CD4-positive, CD25-positive, alpha-beta regulatory T cell (primary cell): ENCODE data around the gene TMEM147. TPM values are rescaled to one million over a fixed set of nuclear protein-coding genes. Genes with fewer than 3 reads are reported as not detected.

Source experiments
- ATAC-seq, 2 donors: fragments of 150-1000 bp; cut with Tn5 transposase; one replicate each; pipeline ENCODE4 v1.10.0; 2021; ENCODE audit warnings: low read depth in 2 of 2, moderate number of reproducible peaks in 2 of 2, moderate library complexity in 1 of 2
- DNase-seq, 3 donors: peaks; one replicate each; pipeline versions ENCODE4 v3.0.0 to v3.0.0-alpha.2; 2012 to 2022; ENCODE audit warnings: mixed read lengths in 1 of 3
- H3K27ac ChIP-seq: one replicate; pipeline ENCODE4 v1.7.0; 2013; ENCODE audit warnings: mild to moderate bottlenecking, low read length; ENCODE audit not compliant: insufficient read depth, poor library complexity, severe bottlenecking
- H3K27me3 ChIP-seq: one replicate; pipeline ENCODE4 v1.7.0; 2013; ENCODE audit warnings: low read length; ENCODE audit not compliant: control insufficient read depth, insufficient read depth
- H3K36me3 ChIP-seq: one replicate; pipeline ENCODE4 v1.7.0; 2013; ENCODE audit warnings: mild to moderate bottlenecking, low read length, moderate library complexity; ENCODE audit not compliant: control insufficient read depth, insufficient read depth
- H3K4me1 ChIP-seq: 2 replicates; pipeline ENCODE4 v1.7.0; 2013; ENCODE audit warnings: mild to moderate bottlenecking, low read length; ENCODE audit not compliant: insufficient read depth, control insufficient read depth, poor library complexity, severe bottlenecking
- H3K4me3 ChIP-seq: one replicate; pipeline ENCODE4 v1.7.0; 2013; ENCODE audit warnings: low read depth, mild to moderate bottlenecking, low read length, moderate library complexity
- H3K9me3 ChIP-seq, 2 experiments: 1 replicate in 1 of 2; 2 replicates in 1 of 2; pipeline ENCODE4 v1.7.0; 2013; ENCODE audit warnings: low read length in 2 of 2, mild to moderate bottlenecking in 1 of 2, moderate library complexity in 1 of 2; ENCODE audit not compliant: control insufficient read depth in 2 of 2
- H3K27ac Mint-ChIP-seq, 3 donors: one replicate each; pipeline ENCODE4 v1.8.0; 2020 to 2022; ENCODE audit warnings: mild to moderate bottlenecking in 3 of 3, mixed read lengths in 3 of 3, moderate library complexity in 2 of 3
- H3K27me3 Mint-ChIP-seq: one replicate; pipeline ENCODE4 v1.8.0; 2022; ENCODE audit warnings: mild to moderate bottlenecking, mixed read lengths
- H3K36me3 Mint-ChIP-seq: one replicate; pipeline ENCODE4 v1.8.0; 2020; ENCODE audit warnings: mixed read lengths
- H3K4me1 Mint-ChIP-seq, 4 donors: one replicate each; pipeline ENCODE4 v1.8.0; 2020 to 2022; ENCODE audit warnings: mixed read lengths in 4 of 4, mild to moderate bottlenecking in 1 of 4
- H3K4me3 Mint-ChIP-seq, 4 donors: one replicate each; pipeline ENCODE4 v1.8.0; 2020 to 2022; ENCODE audit warnings: mild to moderate bottlenecking in 4 of 4, mixed read lengths in 4 of 4, moderate library complexity in 3 of 4
- H3K9me3 Mint-ChIP-seq, 7 donors: one replicate each; pipeline ENCODE4 v1.8.0; 2020 to 2022; ENCODE audit warnings: mixed read lengths in 7 of 7, mild to moderate bottlenecking in 3 of 7, moderate library complexity in 2 of 7
- polyA plus RNA-seq, 4 donors: library from polyadenylated mRNA; unstranded; fragments of 300-500 nt; fragmentation: Illumina TruSeq; gene quantifications; one replicate each; pipeline ENCODE4 v1.2.3, GENCODE V29; 2021
- total RNA-seq: library from RNA; stranded (reverse); gene quantifications from one replicate; pipeline ENCODE4 v1.2.3, GENCODE V29; 2022

TMEM147 gene
- total and polyA plus RNA-seq, 5 donors from 2014 or later = 37.1 to 179 (median 160) TPM

- Histone ChIP-seq H3K36me3 (no peaks in the 10 kb centered on the region), H3K27ac (no peak overlapping the region), H3K9me3 (no peaks in the 10 kb centered on the region), H3K27me3 (peaks cover 15% of the 10 kb centered on the region), H3K4me3 (no peak overlapping the region), H3K4me1 (peaks cover 16% of the 10 kb centered on the region)
- Mint-ChIP-seq H3K27ac (peak overlapping the region in 1 of 3 donors; percentile 51), H3K36me3 (no peaks in the 10 kb centered on the region), H3K9me3 (peaks cover 0 to 4% (median 0%) of the 10 kb centered on the region in 7 donors), H3K4me1 (peaks cover 0 to 17% (median 2%) of the 10 kb centered on the region in 4 donors), H3K4me3 (no peak overlapping the region), H3K27me3 (peaks cover 44% of the 10 kb centered on the region)
- no peak for DNase-seq
- ATAC-seq = no peak
These were observed 32.4 kb upstream of the TMEM147 start for GRCh38 chr19:35512831-35513627.

GRCh38 chr19:35513628-35514281 is 31.7 kb upstream of the TMEM147 start, which contains the start of gene DMKN:
DMKN (minus strand) TSS chr19:35513649; CDS start chr19:35513475, 174 bp downstream.
- H3K27ac ChIP-seq = no peak within 1 kb of the TSS
- ATAC-seq = no peak
- Mint-ChIP-seq H3K4me1 (peaks cover 0 to 15% (median 2%) of the 10 kb centered on the region in 4 donors), H3K9me3 (peaks cover 0 to 4% (median 0%) of the 10 kb centered on the region in 7 donors), H3K36me3 (no peaks in the 10 kb centered on the region), H3K27ac (peak within 1 kb of the TSS in 1 of 3 donors; percentile 51), H3K27me3 (peaks cover 36% of the 10 kb centered on the region), H3K4me3 (no peak within 1 kb of the TSS)
- no peaks in the 10 kb centered on the region for H3K36me3 ChIP-seq
- no peak within 1 kb of the TSS for H3K4me3 ChIP-seq
- no peaks in the 10 kb centered on the region for H3K9me3 ChIP-seq
- H3K4me1 ChIP-seq = peaks cover 16% of the 10 kb centered on the region
- DNase-seq = no peak
- peaks cover 8% of the 10 kb centered on the region for H3K27me3 ChIP-seq

- Histone ChIP-seq H3K27ac (no peak overlapping the region), H3K9me3 (no peaks in the 10 kb centered on the region), H3K4me1 (peaks cover 15% of the 10 kb centered on the region), H3K4me3 (no peak overlapping the region), H3K27me3 (peaks cover 6% of the 10 kb centered on the region), H3K36me3 (no peaks in the 10 kb centered on the region)
- no peak for ATAC-seq
- Mint-ChIP-seq H3K27me3 (peaks cover 30% of the 10 kb centered on the region), H3K27ac (no peak overlapping the region), H3K4me1 (peaks cover 0 to 12% (median 2%) of the 10 kb centered on the region in 4 donors), H3K4me3 (no peak overlapping the region), H3K9me3 (peaks cover 0 to 4% (median 0%) of the 10 kb centered on the region in 7 donors), H3K36me3 (no peaks in the 10 kb centered on the region)
- no peak for DNase-seq
These were observed 31.1 kb upstream of the TMEM147 start for GRCh38 chr19:35514282-35514809.

- Mint-ChIP-seq H3K27ac (no peak overlapping the region), H3K4me1 (peaks cover 0 to 2% (median 0%) of the 10 kb centered on the region in 4 donors), H3K9me3 (no peaks in the 10 kb centered on the region), H3K4me3 (no peak overlapping the region), H3K27me3 (peaks cover 21% of the 10 kb centered on the region), H3K36me3 (no peaks in the 10 kb centered on the region)
- Histone ChIP-seq H3K4me1 (no peaks in the 10 kb centered on the region), H3K36me3 (no peaks in the 10 kb centered on the region), H3K27ac (no peak overlapping the region), H3K9me3 (no peaks in the 10 kb centered on the region), H3K4me3 (no peak overlapping the region), H3K27me3 (no peaks in the 10 kb centered on the region)
- DNase-seq (no peak), ATAC-seq (no peak)
These were observed 29.1 kb upstream of the TMEM147 start for GRCh38 chr19:35516310-35516709.

GRCh38 chr19:35517342-35517741 is 28.1 kb upstream of the TMEM147 start:
- ATAC-seq (no peak), DNase-seq (no peak)
- Mint-ChIP-seq H3K4me3 (no peak overlapping the region), H3K27me3 (peaks cover 14% of the 10 kb centered on the region), H3K9me3 (no peaks in the 10 kb centered on the region), H3K4me1 (peaks cover 0 to 2% (median 0%) of the 10 kb centered on the region in 4 donors), H3K36me3 (no peaks in the 10 kb centered on the region), H3K27ac (peak overlapping the region in 1 of 3 donors; percentile 32)
- Histone ChIP-seq H3K27ac (no peak overlapping the region), H3K27me3 (no peaks in the 10 kb centered on the region), H3K4me3 (no peak overlapping the region), H3K36me3 (no peaks in the 10 kb centered on the region), H3K4me1 (no peaks in the 10 kb centered on the region), H3K9me3 (no peaks in the 10 kb centered on the region)

GRCh38 chr19:35518313-35518712 is 27.1 kb upstream of the TMEM147 start:
- H3K4me3 Mint-ChIP-seq = no peak overlapping the region
- Histone ChIP-seq H3K36me3 (no peaks in the 10 kb centered on the region), H3K4me1 (no peaks in the 10 kb centered on the region), H3K27me3 (no peaks in the 10 kb centered on the region), H3K27ac (no peak overlapping the region), H3K9me3 (no peaks in the 10 kb centered on the region), H3K4me3 (no peak overlapping the region)
- H3K27ac Mint-ChIP-seq = no peak overlapping the region
- no peaks in the 10 kb centered on the region for H3K9me3 Mint-ChIP-seq
- no peak for ATAC-seq
- H3K4me1 Mint-ChIP-seq = peaks cover 0 to 2% (median 0%) of the 10 kb centered on the region in 4 donors
- no peaks in the 10 kb centered on the region for H3K36me3 Mint-ChIP-seq
- H3K27me3 Mint-ChIP-seq = peaks cover 7% of the 10 kb centered on the region
- no peak for DNase-seq

- Mint-ChIP-seq H3K27me3 (peaks cover 7% of the 10 kb centered on the region), H3K4me3 (no peak overlapping the region), H3K27ac (no peak overlapping the region), H3K9me3 (no peaks in the 10 kb centered on the region), H3K36me3 (no peaks in the 10 kb centered on the region), H3K4me1 (peaks cover 0 to 2% (median 0%) of the 10 kb centered on the region in 4 donors)
- Histone ChIP-seq H3K9me3 (no peaks in the 10 kb centered on the region), H3K36me3 (no peaks in the 10 kb centered on the region), H3K27ac (no peak overlapping the region), H3K27me3 (no peaks in the 10 kb centered on the region), H3K4me3 (no peak overlapping the region), H3K4me1 (no peaks in the 10 kb centered on the region)
- ATAC-seq (no peak), DNase-seq (no peak)
These were observed 26.1 kb upstream of the TMEM147 start for GRCh38 chr19:35519291-35519690.
